HCT116 (cell line): ENCODE data around the gene NSUN7. TPM values are rescaled to one million over a fixed set of nuclear protein-coding genes. Genes with fewer than 3 reads are reported as not detected.

Experiments
- ATAC-seq: fragments of 200-7000 bp; cut with Tn5 transposase; 2 replicates; pipeline ENCODE4 v1.9.1; 2020; ENCODE audit warnings: mild to moderate bottlenecking, moderate library complexity
- BruUV-seq: library from RNA; stranded (reverse); fragments of 400-500 nt; replicated peaks from 2 replicates; lab custom pipeline; 2021; lab: Mats Ljungman, UMichigan
- CTCF ChIA-PET: fragments of 300-600 bp; sonication (Branson Sonifier 250); formaldehyde crosslinking; loops from one replicate; lab custom pipeline; 2021; ENCODE audit warnings: antibody characterized with exemption; lab: Charles Lee
- POLR2A ChIA-PET: fragments of 300-600, 350-600 bp; sonication (Branson Sonifier 250); formaldehyde crosslinking; loops from one replicate; lab custom pipeline; 2021; ENCODE audit warnings: antibody characterized with exemption; lab: Charles Lee
- RAD21 ChIA-PET, 2 experiments: fragments of 300-600 bp; sonication (Branson Sonifier 250); formaldehyde crosslinking; loops; one replicate each; lab custom pipeline; 2023; ENCODE audit warnings: low total read pairs in 2 of 2; ENCODE audit not compliant: uncharacterized antibody in 2 of 2, unreplicated experiment in 2 of 2, low non-redundant PET in 1 of 2; lab: Charles Lee
- DNase-seq: peaks from one replicate; pipeline ENCODE4 v3.0.0-alpha.2; 2010; ENCODE audit warnings: low read depth, low spot score
- H2AFZ ChIP-seq: fragments of 200-600 bp; shearing (Covaris generic), sonication (generic); 2 replicates; pipeline ENCODE4 v1.6.1; 2017; ENCODE audit warnings: low read depth, mixed run types, mixed read lengths, antibody characterized with exemption, low read length; ENCODE audit not compliant: poor library complexity, severe bottlenecking
- H3K27ac ChIP-seq: 2 replicates; pipeline ENCODE4 v1.5.1; 2012; ENCODE audit warnings: low read depth, low read length
- H3K27me3 ChIP-seq: fragments of 200-600 bp; sonication (generic); 2 replicates; pipeline ENCODE4 v1.6.1; 2016; ENCODE audit warnings: mixed run types, low read length, mixed read lengths; ENCODE audit not compliant: insufficient read depth
- H3K36me3 ChIP-seq, 2 experiments: fragments of 200-500 bp in 1 of 2; fragments of 200-600 bp in 1 of 2; sonication (Bioruptor generic) in 1 of 2; sonication (generic) in 1 of 2; 2 replicates each; pipeline versions ENCODE4 v1.5.1 to v1.6.1; 2014 to 2016; ENCODE audit warnings: low read length in 2 of 2, inconsistent platforms in 1 of 2, mixed read lengths in 1 of 2, mixed run types in 1 of 2; ENCODE audit not compliant: insufficient read depth in 2 of 2, control insufficient read depth in 1 of 2
- H3K4me1 ChIP-seq, 2 experiments: fragments of 200-600 bp in 1 of 2; sonication (generic) in 1 of 2; 2 replicates each; pipeline versions ENCODE4 v1.5.1 to v1.6.1; 2012 to 2017; ENCODE audit warnings: low read length in 2 of 2, inconsistent platforms in 1 of 2, mild to moderate bottlenecking in 1 of 2, mixed read lengths in 1 of 2, mixed run types in 1 of 2, moderate library complexity in 1 of 2; ENCODE audit not compliant: insufficient read depth in 2 of 2, control insufficient read depth in 1 of 2
- H3K4me2 ChIP-seq: fragments of 200-600 bp; sonication (generic); 2 replicates; pipeline ENCODE4 v1.6.1; 2017; ENCODE audit warnings: mixed run types, low read length, mixed read lengths
- H3K4me3 ChIP-seq, 2 experiments: fragments of 200-600 bp in 1 of 2; sonication (generic) in 1 of 2; replicated peaks in 1 of 2; 2 replicates each; pipeline ENCODE4 v1.5.1; 2011 to 2016; ENCODE audit warnings: low read length in 2 of 2, control low read depth in 1 of 2, low read depth in 1 of 2, mild to moderate bottlenecking in 1 of 2, mixed read lengths in 1 of 2, mixed run types in 1 of 2
- H3K79me2 ChIP-seq: fragments of 200-600 bp; sonication (generic); 2 replicates; pipeline ENCODE4 v1.6.1; 2017; ENCODE audit warnings: mild to moderate bottlenecking, mixed run types, low read length, moderate library complexity, mixed read lengths; ENCODE audit not compliant: insufficient read depth
- H3K9ac ChIP-seq: fragments of 200-600 bp; sonication (generic); 2 replicates; pipeline ENCODE4 v1.6.1; 2016; ENCODE audit warnings: low read length, mixed read lengths
- H3K9me2 ChIP-seq: fragments of 200-600 bp; sonication (generic), shearing (Covaris generic); 2 replicates; pipeline ENCODE4 v1.6.1; 2017; ENCODE audit warnings: mixed run types, mild to moderate bottlenecking, moderate library complexity; ENCODE audit not compliant: insufficient read depth
- H3K9me3 ChIP-seq, 2 experiments: fragments of 200-500 bp in 1 of 2; fragments of 200-600 bp in 1 of 2; sonication (Bioruptor generic) in 1 of 2; sonication (generic) in 1 of 2; 2 replicates each; pipeline ENCODE4 v1.6.1; 2014 to 2017; ENCODE audit warnings: low read length in 2 of 2, mixed read lengths in 2 of 2, inconsistent platforms in 1 of 2, low read depth in 1 of 2, mild to moderate bottlenecking in 1 of 2, mixed run types in 1 of 2, moderate library complexity in 1 of 2; ENCODE audit not compliant: control insufficient read depth in 1 of 2, insufficient read depth in 1 of 2
- H4K20me1 ChIP-seq: fragments of 200-600 bp; sonication (generic), shearing (Covaris generic); 2 replicates; pipeline ENCODE4 v1.6.1; 2017; ENCODE audit warnings: mixed run types, mild to moderate bottlenecking, moderate library complexity; ENCODE audit not compliant: insufficient read depth
- CTCF ChIP-seq, 3 experiments: fragments of 200-600 bp in 1 of 3; sonication (generic) in 1 of 3; IDR thresholded peaks in 2 of 3; conservative IDR thresholded peaks in 1 of 3; 2 replicates each; pipeline ENCODE4 v1.5.1; 2012 to 2017; ENCODE audit warnings: low read depth in 2 of 3, low read length in 2 of 3, antibody characterized with exemption in 1 of 3, borderline replicate concordance in 1 of 3, control low read depth in 1 of 3, mild to moderate bottlenecking in 1 of 3, mixed read lengths in 1 of 3, mixed run types in 1 of 3, moderate library complexity in 1 of 3; ENCODE audit not compliant: insufficient read depth in 1 of 3
- ELF1 ChIP-seq: IDR thresholded peaks from 2 replicates; pipeline ENCODE4 v1.6.1; 2012; ENCODE audit warnings: low read depth, borderline replicate concordance
- EZH2 ChIP-seq: fragments of 200-600 bp; sonication (generic); IDR thresholded peaks from 2 replicates; pipeline ENCODE4 v1.6.1; 2017; ENCODE audit warnings: antibody characterized with exemption, mixed run types
- EZH2phosphoT487 ChIP-seq: fragments of 200-600 bp; IDR thresholded peaks from 2 replicates; pipeline ENCODE4 v1.6.1; 2018; ENCODE audit warnings: antibody characterized with exemption, borderline replicate concordance
- FOSL1 ChIP-seq: IDR thresholded peaks from 2 replicates; pipeline ENCODE4 v1.6.1; 2012; ENCODE audit warnings: low read depth
- JUND ChIP-seq: IDR thresholded peaks from 2 replicates; pipeline ENCODE4 v1.6.1; 2012
- MAX ChIP-seq: IDR thresholded peaks from 2 replicates; pipeline ENCODE4 v1.6.1; 2012
- POLR2A ChIP-seq: IDR thresholded peaks from 2 replicates; pipeline ENCODE4 v1.7.0; 2011; ENCODE audit warnings: borderline replicate concordance; ENCODE audit not compliant: insufficient read depth, insufficient read length; ENCODE audit errors: extremely low read depth
- POLR2AphosphoS5 ChIP-seq: IDR thresholded peaks from 2 replicates; pipeline ENCODE4 v1.6.1; 2011; ENCODE audit warnings: mild to moderate bottlenecking, low read depth, low read length, moderate library complexity
- SRF ChIP-seq: IDR thresholded peaks from 2 replicates; pipeline ENCODE4 v1.6.1; 2012; ENCODE audit warnings: low read depth
- ZFX ChIP-seq: fragments of 450-650 bp; IDR thresholded peaks from 2 replicates; pipeline ENCODE4 v1.6.1; 2017
- ZNF274 ChIP-seq: fragments of 200-500 bp; sonication (Bioruptor generic); IDR thresholded peaks from 2 replicates; pipeline ENCODE4 v1.6.1; 2014; ENCODE audit warnings: mild to moderate bottlenecking, low read depth, low read length, inconsistent platforms
- intact Hi-C: fragments of 100-400 bp; cut with micrococcal nuclease; formaldehyde crosslinking; loops from 2 replicates; pipeline ENCODE4 v1.10.0; 2022
- total RNA-seq: library from RNA; stranded (reverse); gene quantifications from one replicate; pipeline ENCODE4 v1.2.1, GENCODE V29; 2021; ENCODE audit not compliant: unreplicated experiment

NSUN7 gene
- total RNA-seq, 1 experiment from 2014 or later: 0.07 TPM

GRCh38 chr4:40720351-40720750, 29.4 kb upstream of the NSUN7 start:
- H2AFZ ChIP-seq: no peak overlapping the region
- ChIA-PET RAD21 (no interaction called here), CTCF (no interaction called here), POLR2A (no interaction called here)
- no TSS peak for BruUV-seq
- H3K4me3 ChIP-seq: no peak overlapping the region
- no peaks in the 10 kb centered on the region for H3K36me3 ChIP-seq
- ATAC-seq (no peak), DNase-seq (no peak)
- H3K4me1 ChIP-seq: peaks cover 0 to 20% of the 10 kb centered on the region in 2 experiments; a peak in 3 of 4 replicates
- H3K27me3 ChIP-seq: no peaks in the 10 kb centered on the region
- H3K4me2 ChIP-seq: no peak overlapping the region
- intact Hi-C loops: no loop called here
- H3K9me2 ChIP-seq: no peaks in the 10 kb centered on the region
- H3K27ac ChIP-seq: no peak overlapping the region
- no peak overlapping the region for H3K9ac ChIP-seq
- no peaks in the 10 kb centered on the region for H3K79me2 ChIP-seq
- H3K9me3 ChIP-seq: no peaks in the 10 kb centered on the region
- H4K20me1 ChIP-seq: no peaks in the 10 kb centered on the region
- TF ChIP-seq CTCF (IDR thresholded peaks at IDR 0.05 in 2 of 3, conservative IDR thresholded peaks at IDR 0.05 in 1 of 3; ENCODE audit: borderline replicate concordance in 1 of 3, insufficient read depth in 1 of 3, low read depth in 2 of 3, low read length in 2 of 3) (no peak), ZNF274 (no peak), EZH2 (no peak), POLR2AphosphoS5 (no peak), SRF (no peak), POLR2A (no peak), MAX (no peak), EZH2phosphoT487 (no peak), JUND (no peak), FOSL1 (no peak), ZFX (no peak), ELF1 (no peak)
